Liver (tissue), 9 donors: ENCODE measurements around the gene WWOX. TPM values are rescaled to one million over a fixed set of nuclear protein-coding genes. Genes with fewer than 3 reads are reported as not detected.
"Not testable (repeated sequence)": the region's sequence is repeated elsewhere in the genome, so short reads cannot be mapped to it uniquely, and the experiment has no call there.

Experiments
- DNase-seq: peaks from one replicate; pipeline ENCODE4 v3.0.0-alpha.2; 2017; ENCODE audit warnings: low spot score
- H3K27ac ChIP-seq, 2 donors: one replicate each; pipeline ENCODE4 v1.7.0; 2013; ENCODE audit warnings: inconsistent platforms in 2 of 2, low read length in 2 of 2, control low read depth in 1 of 2, low read depth in 1 of 2, mild to moderate bottlenecking in 1 of 2
- H3K27me3 ChIP-seq, 4 donors: one replicate each; pipeline versions ENCODE4 v1.6.1 to v1.7.0; 2013; ENCODE audit warnings: low read length in 3 of 4, inconsistent platforms in 1 of 4, mild to moderate bottlenecking in 1 of 4, moderate library complexity in 1 of 4; ENCODE audit not compliant: control insufficient read depth in 4 of 4, insufficient read depth in 4 of 4
- H3K36me3 ChIP-seq, 4 donors: one replicate each; pipeline versions ENCODE4 v1.6.1 to v1.7.0; 2013; ENCODE audit warnings: low read length in 3 of 4, mild to moderate bottlenecking in 3 of 4, low read depth in 1 of 4, moderate library complexity in 1 of 4; ENCODE audit not compliant: control insufficient read depth in 4 of 4, insufficient read depth in 3 of 4
- H3K4me1 ChIP-seq, 4 donors: one replicate each; pipeline versions ENCODE4 v1.6.1 to v1.7.0; 2013; ENCODE audit warnings: low read length in 3 of 4, mild to moderate bottlenecking in 3 of 4, moderate library complexity in 1 of 4; ENCODE audit not compliant: control insufficient read depth in 4 of 4, insufficient read depth in 4 of 4
- H3K4me3 ChIP-seq, 3 donors: one replicate each; pipeline versions ENCODE4 v1.6.1 to v1.7.0; 2013; ENCODE audit warnings: low read length in 3 of 3, control low read depth in 1 of 3, low read depth in 1 of 3, mild to moderate bottlenecking in 1 of 3
- H3K9ac ChIP-seq, 2 donors: one replicate each; pipeline ENCODE4 v1.7.0; 2013; ENCODE audit warnings: low read length in 2 of 2, mild to moderate bottlenecking in 2 of 2, moderate library complexity in 2 of 2, control low read depth in 1 of 2, low read depth in 1 of 2
- H3K9me3 ChIP-seq, 4 donors: one replicate each; pipeline versions ENCODE4 v1.6.1 to v1.7.0; 2013; ENCODE audit warnings: low read length in 3 of 4; ENCODE audit not compliant: control insufficient read depth in 4 of 4
- EGR1 ChIP-seq, 2 donors: IDR thresholded peaks; 2 replicates each; pipeline ENCODE4 v1.6.1; 2016 to 2018; ENCODE audit warnings: antibody characterized with exemption in 2 of 2, low read depth in 2 of 2
- FOXA1 ChIP-seq: IDR thresholded peaks from 2 replicates; pipeline ENCODE4 v1.6.1; 2016; ENCODE audit warnings: antibody characterized with exemption
- FOXA2 ChIP-seq: IDR thresholded peaks from 2 replicates; pipeline ENCODE4 v1.6.1; 2016; ENCODE audit warnings: antibody characterized with exemption
- GABPA ChIP-seq, 2 donors: IDR thresholded peaks in 1 of 2; conservative IDR thresholded peaks in 1 of 2; 2 replicates each; pipeline ENCODE4 v1.6.1; 2016; ENCODE audit warnings: antibody characterized with exemption in 2 of 2, mild to moderate bottlenecking in 1 of 2, moderate library complexity in 1 of 2
- HNF4A ChIP-seq, 2 donors: conservative IDR thresholded peaks; 2 replicates each; pipeline ENCODE4 v1.6.1; 2016; ENCODE audit warnings: antibody characterized with exemption in 2 of 2, mild to moderate bottlenecking in 2 of 2
- HNF4G ChIP-seq: IDR thresholded peaks from 2 replicates; pipeline ENCODE4 v1.6.1; 2016; ENCODE audit warnings: antibody characterized with exemption
- JUND ChIP-seq, 2 donors: IDR thresholded peaks; 2 replicates each; pipeline ENCODE4 v1.6.1; 2016; ENCODE audit warnings: antibody characterized with exemption in 2 of 2
- NR2F2 ChIP-seq: IDR thresholded peaks from 2 replicates; pipeline ENCODE4 v1.6.1; 2016; ENCODE audit warnings: antibody characterized with exemption
- RAD21 ChIP-seq, 2 donors: IDR thresholded peaks; 2 replicates each; pipeline ENCODE4 v1.6.1; 2016; ENCODE audit warnings: antibody characterized with exemption in 2 of 2, mild to moderate bottlenecking in 2 of 2
- RXRA ChIP-seq, 2 donors: IDR thresholded peaks; 2 replicates each; pipeline ENCODE4 v1.6.1; 2017 to 2018; ENCODE audit warnings: antibody characterized with exemption in 2 of 2, mild to moderate bottlenecking in 1 of 2
- SP1 ChIP-seq: IDR thresholded peaks from 2 replicates; pipeline ENCODE4 v1.6.1; 2018; ENCODE audit warnings: antibody characterized with exemption, mild to moderate bottlenecking
- TAF1 ChIP-seq: conservative IDR thresholded peaks from 2 replicates; pipeline ENCODE4 v1.6.1; 2016; ENCODE audit warnings: antibody characterized with exemption, mild to moderate bottlenecking
- YY1 ChIP-seq: IDR thresholded peaks from 2 replicates; pipeline ENCODE4 v1.6.1; 2016; ENCODE audit warnings: antibody characterized with exemption, mild to moderate bottlenecking
- WGBS: extraction: QIAGEN DNeasy Blood & Tissue Kit; methylation state at CpG from one replicate; pipeline ENCODE4 v1.1.7; 2013; 5-methylcytosine and 5-hydroxymethylcytosine counted together
- polyA plus RNA-seq, 2 donors: library from polyadenylated mRNA; stranded (reverse) in 1 of 2; unstranded in 1 of 2; fragments of 200-250 nt in 1 of 2; fragments of >200 nt in 1 of 2; fragmentation: Nextera tagmentation in 1 of 2; extraction: Ambion mirVana in 1 of 2; gene quantifications; one replicate each; pipeline versions ENCODE4 v1.2.1 to v1.2.3, GENCODE V29; 2013 to 2015
- total RNA-seq, 2 donors: library from RNA; depleted of rRNA; stranded (reverse); fragments of >200 nt; gene quantifications; one replicate each; pipeline ENCODE4 v1.2.3, GENCODE V29; 2014
- TF ChIP-seq, protein P1 (sequence below): fragments of 150-350 bp; IDR thresholded peaks from 2 replicates; pipeline ENCODE4 v1.5.1; 2017; ENCODE audit warnings: improper control_type of control experiment, low read depth, low read length; ENCODE audit not compliant: missing input control
- TF ChIP-seq, protein P2 (sequence below): IDR thresholded peaks from 2 replicates; pipeline ENCODE4 v1.6.1; 2016; ENCODE audit warnings: antibody characterized with exemption
- TF ChIP-seq, protein P3 (sequence below): IDR thresholded peaks from 2 replicates; pipeline ENCODE4 v1.6.1; 2016; ENCODE audit warnings: antibody characterized with exemption
- TF ChIP-seq, protein P4 (sequence below): IDR thresholded peaks from 2 replicates; pipeline ENCODE4 v1.6.1; 2016; ENCODE audit warnings: antibody characterized with exemption
- TF ChIP-seq, protein P5 (sequence below): IDR thresholded peaks from 2 replicates; pipeline ENCODE4 v1.6.1; 2016; ENCODE audit warnings: antibody characterized with exemption, mild to moderate bottlenecking
- donor health status: healthy.
- donor health status: healthy.
- donor health status: healthy.
- donor health status: healthy.
- donor health status: healthy.

Gene WWOX
- total and polyA plus RNA-seq, 4 donors, result 9.8 to 46.0 (median 15.3) TPM

DNA sequence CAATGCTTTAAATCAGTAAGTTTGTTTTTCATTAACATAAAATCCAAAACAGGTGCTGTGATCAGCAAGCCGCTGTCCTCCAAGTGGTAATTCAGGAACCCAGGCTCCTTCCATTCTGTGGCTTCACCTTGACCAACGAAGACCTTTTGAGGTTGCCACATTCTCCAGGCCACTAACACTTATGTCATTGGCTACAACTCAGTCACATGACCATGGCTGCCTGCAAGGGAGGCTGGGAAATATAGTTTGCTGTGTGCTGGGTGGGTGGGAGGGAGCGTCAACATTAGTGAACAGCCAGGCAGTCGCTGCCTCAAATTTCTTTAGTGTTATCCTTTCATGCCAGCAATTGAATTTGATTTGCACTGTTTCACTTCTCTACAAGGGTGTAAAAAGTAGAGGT is 951.9 kb downstream of the WWOX start:
- H3K9me3 ChIP-seq, result no peaks in the 10 kb centered on the region
- H3K27ac ChIP-seq, result no peak overlapping the region
- TF ChIP-seq GABPA (IDR thresholded peaks at IDR 0.05 in 1 of 2, conservative IDR thresholded peaks at IDR 0.05 in 1 of 2), result no peak
- TF ChIP-seq NR2F2, result no peak
- TF ChIP-seq, protein P1, sequence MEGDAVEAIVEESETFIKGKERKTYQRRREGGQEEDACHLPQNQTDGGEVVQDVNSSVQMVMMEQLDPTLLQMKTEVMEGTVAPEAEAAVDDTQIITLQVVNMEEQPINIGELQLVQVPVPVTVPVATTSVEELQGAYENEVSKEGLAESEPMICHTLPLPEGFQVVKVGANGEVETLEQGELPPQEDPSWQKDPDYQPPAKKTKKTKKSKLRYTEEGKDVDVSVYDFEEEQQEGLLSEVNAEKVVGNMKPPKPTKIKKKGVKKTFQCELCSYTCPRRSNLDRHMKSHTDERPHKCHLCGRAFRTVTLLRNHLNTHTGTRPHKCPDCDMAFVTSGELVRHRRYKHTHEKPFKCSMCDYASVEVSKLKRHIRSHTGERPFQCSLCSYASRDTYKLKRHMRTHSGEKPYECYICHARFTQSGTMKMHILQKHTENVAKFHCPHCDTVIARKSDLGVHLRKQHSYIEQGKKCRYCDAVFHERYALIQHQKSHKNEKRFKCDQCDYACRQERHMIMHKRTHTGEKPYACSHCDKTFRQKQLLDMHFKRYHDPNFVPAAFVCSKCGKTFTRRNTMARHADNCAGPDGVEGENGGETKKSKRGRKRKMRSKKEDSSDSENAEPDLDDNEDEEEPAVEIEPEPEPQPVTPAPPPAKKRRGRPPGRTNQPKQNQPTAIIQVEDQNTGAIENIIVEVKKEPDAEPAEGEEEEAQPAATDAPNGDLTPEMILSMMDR, result no peak
- no peak for TF ChIP-seq JUND (IDR thresholded peaks at IDR 0.05)
- no peak for TF ChIP-seq FOXA2
- no peak for TF ChIP-seq HNF4A (conservative IDR thresholded peaks at IDR 0.05)
- TF ChIP-seq, protein P2, sequence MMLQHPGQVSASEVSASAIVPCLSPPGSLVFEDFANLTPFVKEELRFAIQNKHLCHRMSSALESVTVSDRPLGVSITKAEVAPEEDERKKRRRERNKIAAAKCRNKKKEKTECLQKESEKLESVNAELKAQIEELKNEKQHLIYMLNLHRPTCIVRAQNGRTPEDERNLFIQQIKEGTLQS, result no peak
- no peak for TF ChIP-seq FOXA1
- TF ChIP-seq, protein P3, sequence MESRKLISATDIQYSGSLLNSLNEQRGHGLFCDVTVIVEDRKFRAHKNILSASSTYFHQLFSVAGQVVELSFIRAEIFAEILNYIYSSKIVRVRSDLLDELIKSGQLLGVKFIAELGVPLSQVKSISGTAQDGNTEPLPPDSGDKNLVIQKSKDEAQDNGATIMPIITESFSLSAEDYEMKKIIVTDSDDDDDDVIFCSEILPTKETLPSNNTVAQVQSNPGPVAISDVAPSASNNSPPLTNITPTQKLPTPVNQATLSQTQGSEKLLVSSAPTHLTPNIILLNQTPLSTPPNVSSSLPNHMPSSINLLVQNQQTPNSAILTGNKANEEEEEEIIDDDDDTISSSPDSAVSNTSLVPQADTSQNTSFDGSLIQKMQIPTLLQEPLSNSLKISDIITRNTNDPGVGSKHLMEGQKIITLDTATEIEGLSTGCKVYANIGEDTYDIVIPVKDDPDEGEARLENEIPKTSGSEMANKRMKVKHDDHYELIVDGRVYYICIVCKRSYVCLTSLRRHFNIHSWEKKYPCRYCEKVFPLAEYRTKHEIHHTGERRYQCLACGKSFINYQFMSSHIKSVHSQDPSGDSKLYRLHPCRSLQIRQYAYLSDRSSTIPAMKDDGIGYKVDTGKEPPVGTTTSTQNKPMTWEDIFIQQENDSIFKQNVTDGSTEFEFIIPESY, result no peak
- no peak for TF ChIP-seq SP1
- no peak for TF ChIP-seq HNF4G
- no peak for TF ChIP-seq TAF1
- TF ChIP-seq, protein P4, sequence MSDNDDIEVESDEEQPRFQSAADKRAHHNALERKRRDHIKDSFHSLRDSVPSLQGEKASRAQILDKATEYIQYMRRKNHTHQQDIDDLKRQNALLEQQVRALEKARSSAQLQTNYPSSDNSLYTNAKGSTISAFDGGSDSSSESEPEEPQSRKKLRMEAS, result no peak
- no peak for TF ChIP-seq YY1
- TF ChIP-seq RAD21 (IDR thresholded peaks at IDR 0.05), result no peak
- no peak for TF ChIP-seq RXRA (IDR thresholded peaks at IDR 0.05)
- no peak overlapping the region for H3K4me3 ChIP-seq
- no peak overlapping the region for H3K9ac ChIP-seq
- 93% methylated on average over 4 of the region's 4 CpGs for WGBS
- no peak for DNase-seq
- no peaks in the 10 kb centered on the region for H3K27me3 ChIP-seq
- H3K4me1 ChIP-seq, result no peaks in the 10 kb centered on the region
- no peaks in the 10 kb centered on the region for H3K36me3 ChIP-seq

DNA sequence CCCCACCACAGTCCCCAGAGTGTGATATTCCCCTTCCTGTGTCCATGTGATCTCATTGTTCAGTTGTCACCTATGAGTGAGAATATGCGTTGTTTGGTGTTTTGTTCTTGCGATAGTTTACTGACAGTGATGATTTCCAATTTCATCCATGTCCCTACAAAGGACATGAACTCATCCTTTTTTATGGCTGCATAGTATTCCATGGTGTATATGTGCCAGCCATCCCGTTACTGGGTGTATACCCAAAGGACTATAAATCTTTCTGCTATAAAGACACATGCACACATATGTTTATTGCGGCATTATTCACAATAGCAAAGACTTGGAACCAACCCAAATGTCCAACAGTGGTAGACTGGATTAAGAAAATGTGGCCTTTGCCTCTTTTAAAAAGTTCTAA is 952.7 kb downstream of the WWOX start:
- not testable (repeated sequence) for H3K9me3 ChIP-seq, H3K27me3 ChIP-seq, H3K27ac ChIP-seq, H3K4me3 ChIP-seq, H3K9ac ChIP-seq, H3K4me1 ChIP-seq, H3K36me3 ChIP-seq, DNase-seq
- 95% methylated on average over 4 of the region's 4 CpGs for WGBS

DNA sequence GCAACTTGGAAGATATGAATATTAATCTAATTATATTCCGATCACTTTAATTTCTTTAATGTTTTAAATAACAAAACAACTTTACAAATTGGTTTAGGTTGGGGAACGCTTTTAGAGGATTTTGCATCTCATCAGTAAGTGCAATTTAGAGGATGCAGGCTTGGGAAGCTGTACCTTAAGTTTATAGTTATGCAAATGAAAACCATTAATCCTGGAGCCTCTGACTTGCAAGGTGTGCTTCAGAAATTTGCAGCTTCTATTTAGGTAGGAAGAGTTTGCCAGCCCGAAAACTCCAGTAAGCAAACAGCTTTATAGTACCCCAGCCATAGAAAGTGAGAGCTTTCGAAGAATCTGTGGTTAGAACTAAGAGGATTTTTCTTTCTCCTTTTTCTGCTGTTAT is 954.1 kb downstream of the WWOX start:
- Histone ChIP-seq H3K4me3 (no peak overlapping the region), H3K27me3 (no peaks in the 10 kb centered on the region), H3K27ac (no peak overlapping the region), H3K9ac (no peak overlapping the region), H3K4me1 (no peaks in the 10 kb centered on the region), H3K36me3 (no peaks in the 10 kb centered on the region), H3K9me3 (no peaks in the 10 kb centered on the region)
- WGBS, result 95% methylated on average over 4 of the region's 4 CpGs
- no peak for DNase-seq
- TF ChIP-seq, protein P2, result no peak
- no peak for TF ChIP-seq RAD21 (IDR thresholded peaks at IDR 0.05)
- TF ChIP-seq EGR1 (IDR thresholded peaks at IDR 0.05; ENCODE audit: low read depth in 2 of 2), result no peak
- no peak for TF ChIP-seq SP1
- no peak for TF ChIP-seq HNF4A (conservative IDR thresholded peaks at IDR 0.05)
- no peak for TF ChIP-seq TAF1
- TF ChIP-seq, protein P5, sequence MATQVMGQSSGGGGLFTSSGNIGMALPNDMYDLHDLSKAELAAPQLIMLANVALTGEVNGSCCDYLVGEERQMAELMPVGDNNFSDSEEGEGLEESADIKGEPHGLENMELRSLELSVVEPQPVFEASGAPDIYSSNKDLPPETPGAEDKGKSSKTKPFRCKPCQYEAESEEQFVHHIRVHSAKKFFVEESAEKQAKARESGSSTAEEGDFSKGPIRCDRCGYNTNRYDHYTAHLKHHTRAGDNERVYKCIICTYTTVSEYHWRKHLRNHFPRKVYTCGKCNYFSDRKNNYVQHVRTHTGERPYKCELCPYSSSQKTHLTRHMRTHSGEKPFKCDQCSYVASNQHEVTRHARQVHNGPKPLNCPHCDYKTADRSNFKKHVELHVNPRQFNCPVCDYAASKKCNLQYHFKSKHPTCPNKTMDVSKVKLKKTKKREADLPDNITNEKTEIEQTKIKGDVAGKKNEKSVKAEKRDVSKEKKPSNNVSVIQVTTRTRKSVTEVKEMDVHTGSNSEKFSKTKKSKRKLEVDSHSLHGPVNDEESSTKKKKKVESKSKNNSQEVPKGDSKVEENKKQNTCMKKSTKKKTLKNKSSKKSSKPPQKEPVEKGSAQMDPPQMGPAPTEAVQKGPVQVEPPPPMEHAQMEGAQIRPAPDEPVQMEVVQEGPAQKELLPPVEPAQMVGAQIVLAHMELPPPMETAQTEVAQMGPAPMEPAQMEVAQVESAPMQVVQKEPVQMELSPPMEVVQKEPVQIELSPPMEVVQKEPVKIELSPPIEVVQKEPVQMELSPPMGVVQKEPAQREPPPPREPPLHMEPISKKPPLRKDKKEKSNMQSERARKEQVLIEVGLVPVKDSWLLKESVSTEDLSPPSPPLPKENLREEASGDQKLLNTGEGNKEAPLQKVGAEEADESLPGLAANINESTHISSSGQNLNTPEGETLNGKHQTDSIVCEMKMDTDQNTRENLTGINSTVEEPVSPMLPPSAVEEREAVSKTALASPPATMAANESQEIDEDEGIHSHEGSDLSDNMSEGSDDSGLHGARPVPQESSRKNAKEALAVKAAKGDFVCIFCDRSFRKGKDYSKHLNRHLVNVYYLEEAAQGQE, result no peak
- TF ChIP-seq GABPA (IDR thresholded peaks at IDR 0.05 in 1 of 2, conservative IDR thresholded peaks at IDR 0.05 in 1 of 2), result no peak
- no peak for TF ChIP-seq JUND (IDR thresholded peaks at IDR 0.05)
- no peak for TF ChIP-seq NR2F2
- TF ChIP-seq YY1, result no peak
- TF ChIP-seq, protein P4, result no peak
- no peak for TF ChIP-seq HNF4G
